ENCODE data around the gene PGC.

PGC gene

DNA sequence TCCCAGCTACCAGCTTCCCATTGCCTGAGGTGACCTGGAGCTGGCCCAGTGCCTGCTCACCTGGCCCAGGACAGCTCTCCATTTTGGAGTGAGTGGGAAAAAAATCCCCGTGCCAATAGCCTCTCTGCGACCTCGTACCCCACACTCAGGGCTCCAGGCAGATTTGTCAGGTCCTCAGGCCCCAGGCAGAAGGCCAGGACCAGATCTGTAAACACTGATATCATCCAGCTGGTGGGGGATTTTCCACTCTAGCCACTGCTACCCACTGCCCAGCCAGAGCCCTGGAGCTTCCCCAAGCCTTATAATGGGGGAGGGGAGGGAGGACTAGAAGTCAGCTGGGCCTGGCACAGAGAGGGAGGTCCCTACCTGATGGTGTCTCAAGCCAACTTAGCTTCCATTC is 1.3 kb upstream of the PGC start:
- DNase-seq, result no peak

DNA sequence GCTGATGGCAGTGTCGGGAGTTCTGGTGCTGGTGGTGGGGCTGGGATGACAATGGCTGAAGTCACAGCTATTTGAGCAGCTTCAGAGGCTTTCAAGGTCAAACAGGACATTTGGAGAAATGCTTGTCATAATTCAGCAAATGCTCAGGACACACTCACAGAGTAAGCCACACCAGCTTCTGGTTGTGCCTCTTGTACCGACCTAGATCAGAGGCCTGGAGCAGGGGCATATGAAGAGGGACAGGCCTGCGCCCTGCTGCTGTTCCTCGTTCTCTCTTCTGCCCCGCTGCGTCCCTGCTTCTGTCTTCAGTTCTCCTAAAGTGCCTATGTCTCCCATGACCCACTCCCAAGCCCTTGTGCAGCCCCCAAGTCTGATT is 893 bp upstream of the PGC start:
- DNase-seq, result no peak

DNA sequence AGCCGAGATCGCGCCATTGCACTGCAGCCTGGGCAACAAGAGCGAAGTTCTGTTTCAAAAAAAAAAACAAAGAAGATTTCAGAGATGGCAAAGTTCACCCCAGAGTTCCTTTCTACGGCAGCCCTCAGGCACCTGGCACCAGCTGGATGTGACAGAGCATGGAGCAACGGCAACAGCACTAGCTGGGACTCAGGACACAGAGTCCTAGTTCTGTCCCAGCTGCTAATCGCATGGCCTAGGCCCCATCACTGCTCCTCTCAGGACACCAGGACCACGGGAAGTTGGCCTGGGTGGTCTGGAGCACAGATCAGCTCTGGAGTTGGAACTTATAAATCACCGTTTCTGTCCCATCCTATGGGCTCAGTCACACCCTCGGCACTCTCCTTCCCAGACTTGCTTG is 1.1 kb downstream of the PGC start:
- no peak for DNase-seq

DNA sequence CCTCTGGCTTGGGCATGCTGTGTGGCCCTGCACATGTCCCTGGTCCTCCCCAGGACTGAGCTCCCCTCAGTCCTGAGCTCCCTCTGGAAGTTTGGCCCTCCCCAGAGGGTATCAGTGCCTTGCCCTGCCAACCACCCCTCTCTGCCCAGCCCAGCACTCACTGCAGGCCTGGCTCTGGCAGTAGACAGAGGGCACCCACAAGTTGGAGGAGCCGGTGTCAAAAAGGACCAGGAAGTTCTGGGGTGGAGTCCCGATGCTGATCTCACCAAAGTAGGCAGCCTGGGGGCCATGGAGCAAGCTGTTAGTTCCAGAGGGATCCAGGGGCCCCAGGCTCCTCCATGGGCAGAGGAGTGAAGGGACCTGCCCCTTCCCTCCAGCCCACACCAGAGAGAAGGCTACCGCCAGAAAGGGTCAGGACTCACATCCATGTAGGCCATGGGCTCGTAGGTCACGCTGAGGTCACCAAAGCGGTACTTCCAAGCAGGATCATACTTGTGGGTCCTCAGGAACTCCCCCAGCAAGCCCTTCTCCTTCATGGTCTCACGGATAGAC is 2.9 kb downstream of the PGC start:
- no peak for DNase-seq

DNA sequence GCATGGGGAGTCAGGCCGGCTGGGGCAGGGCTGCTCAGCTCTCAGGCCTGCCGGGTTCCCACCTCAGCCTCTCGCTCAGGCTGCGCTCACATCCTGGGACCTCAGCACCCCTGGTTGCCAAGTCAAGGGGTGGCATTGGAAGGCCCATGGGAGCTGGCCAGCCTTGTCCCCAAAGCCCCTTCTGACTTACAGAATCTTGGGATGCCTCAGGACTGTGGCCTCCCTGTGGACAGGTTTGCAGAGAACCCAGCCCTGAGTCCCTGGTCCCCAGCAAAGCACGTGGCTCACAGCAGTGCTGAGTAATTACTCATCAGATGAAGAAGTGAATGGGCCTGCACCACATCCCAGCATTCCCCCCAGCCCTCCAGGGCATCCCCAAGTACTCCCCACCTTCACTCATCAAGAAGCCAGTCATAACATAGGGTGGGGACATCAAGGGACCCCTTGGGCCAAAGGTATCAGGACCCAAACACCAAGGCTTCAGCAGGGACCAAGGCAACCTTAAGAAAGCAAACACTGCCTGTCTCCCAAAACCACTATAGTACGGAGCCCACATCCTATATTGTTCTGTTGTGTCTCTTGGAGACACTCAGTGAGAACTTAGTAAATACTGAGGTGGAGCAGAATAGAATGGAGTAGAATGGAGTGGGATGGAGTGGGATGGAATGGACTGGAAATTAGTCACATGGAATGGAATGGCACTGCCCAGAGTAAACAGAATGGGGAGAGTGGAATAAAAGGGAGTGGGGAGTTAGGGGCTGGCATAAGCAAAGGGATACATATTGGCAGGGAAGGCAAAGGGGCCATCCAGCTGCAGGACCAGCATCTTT is 3.6 kb downstream of the PGC start:
- no peak for DNase-seq

DNA sequence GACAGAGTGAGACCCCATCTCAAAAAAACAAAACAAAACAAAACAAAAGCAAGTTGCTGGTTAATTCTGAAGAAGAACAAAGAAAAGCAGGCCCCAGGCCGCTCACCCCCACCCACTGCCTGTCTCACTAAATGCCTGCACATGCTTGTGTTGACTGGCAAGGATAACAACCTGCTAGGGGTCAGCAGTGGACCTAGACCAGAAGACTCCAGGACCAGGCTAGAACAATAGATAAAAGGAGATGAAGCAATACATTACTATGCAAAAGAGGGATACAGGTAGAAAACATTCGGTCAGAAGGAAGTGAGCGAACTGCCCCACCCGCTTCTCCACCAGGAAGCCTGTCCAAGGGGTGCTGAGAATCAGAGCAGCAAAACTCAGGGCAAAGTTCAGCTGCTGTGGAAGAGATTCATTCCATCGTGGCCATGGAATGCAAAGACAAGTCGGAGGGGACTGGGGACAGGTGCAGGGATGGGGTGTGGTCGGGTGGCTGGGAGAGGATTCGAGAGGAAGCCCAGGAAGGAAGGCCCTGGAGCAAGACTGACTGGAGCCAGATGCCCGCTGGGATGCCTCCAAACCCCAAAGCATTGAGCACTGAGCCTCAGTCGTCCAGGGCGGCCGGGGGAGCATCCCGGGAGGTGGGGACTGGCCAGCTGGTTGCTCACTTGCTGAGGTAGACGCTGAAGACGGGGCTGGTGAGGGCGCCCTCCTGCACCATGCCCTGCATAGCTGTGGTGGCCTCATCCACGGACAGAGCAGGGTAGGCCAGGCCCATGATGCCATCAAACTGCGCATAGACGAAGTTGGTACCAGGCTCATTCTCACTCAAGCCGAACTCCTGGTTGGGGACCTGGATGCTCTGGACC is 5.3 kb downstream of the PGC start:
- DNase-seq, result no peak

DNA sequence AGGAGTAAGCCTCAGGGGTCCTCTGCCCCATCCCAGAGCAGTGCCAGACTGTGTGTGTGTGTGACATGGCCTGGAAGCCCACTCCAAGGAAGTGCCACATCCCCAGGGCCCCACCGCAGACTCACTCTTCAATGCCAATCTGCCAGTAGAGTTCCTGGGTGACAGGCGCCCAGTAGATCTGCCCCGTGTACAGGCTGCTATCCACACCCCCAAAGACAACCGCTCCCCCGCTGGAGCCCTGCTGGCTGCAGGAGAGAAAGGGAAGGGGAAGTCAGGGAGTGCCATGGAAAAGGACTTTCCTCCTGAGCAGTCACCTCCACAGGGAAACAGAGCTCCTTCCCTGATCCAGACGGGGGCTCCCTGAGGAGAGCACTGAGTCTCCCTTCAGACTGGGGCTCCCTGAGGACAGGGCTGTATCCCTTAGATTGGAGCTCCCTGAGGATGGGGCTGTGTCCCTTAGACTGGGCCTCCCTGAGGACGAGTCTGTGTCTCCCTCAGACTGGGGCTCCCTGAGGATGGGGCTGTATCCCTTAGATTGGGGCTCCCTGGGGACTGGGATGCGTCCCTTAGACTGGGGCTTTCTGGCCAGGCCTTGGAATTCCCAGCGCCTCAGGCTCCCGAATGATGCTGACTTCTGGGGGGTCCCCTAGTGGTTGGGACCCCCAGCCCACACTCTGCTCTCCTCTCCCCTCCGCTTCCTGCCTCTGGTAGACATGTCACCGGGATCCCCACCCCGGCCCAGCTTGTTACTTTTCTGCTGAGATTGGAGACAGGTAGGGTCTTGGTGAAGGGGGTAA is 6.6 kb downstream of the PGC start:
- no peak for DNase-seq

DNA sequence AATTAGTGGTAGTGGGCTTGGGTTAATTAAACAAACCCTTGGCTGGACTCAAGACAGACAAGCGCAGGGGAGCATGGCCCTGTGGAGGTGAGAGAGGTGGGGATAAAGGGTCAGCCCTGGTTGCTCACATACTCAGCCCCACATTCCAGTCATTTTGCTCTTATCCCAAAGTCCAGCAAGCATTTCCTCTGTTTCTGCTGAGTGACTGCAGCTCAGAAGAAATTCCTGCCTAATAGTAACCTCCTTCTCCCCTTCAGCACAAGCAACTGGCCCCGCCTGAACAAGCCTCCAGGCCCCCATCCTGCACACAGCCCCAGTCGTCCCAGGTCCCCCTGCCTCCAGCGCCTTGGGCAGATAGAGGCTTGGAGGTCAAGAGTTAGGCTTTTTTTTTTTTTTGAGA is 8.2 kb downstream of the PGC start:
- DNase-seq, result no peak

DNA sequence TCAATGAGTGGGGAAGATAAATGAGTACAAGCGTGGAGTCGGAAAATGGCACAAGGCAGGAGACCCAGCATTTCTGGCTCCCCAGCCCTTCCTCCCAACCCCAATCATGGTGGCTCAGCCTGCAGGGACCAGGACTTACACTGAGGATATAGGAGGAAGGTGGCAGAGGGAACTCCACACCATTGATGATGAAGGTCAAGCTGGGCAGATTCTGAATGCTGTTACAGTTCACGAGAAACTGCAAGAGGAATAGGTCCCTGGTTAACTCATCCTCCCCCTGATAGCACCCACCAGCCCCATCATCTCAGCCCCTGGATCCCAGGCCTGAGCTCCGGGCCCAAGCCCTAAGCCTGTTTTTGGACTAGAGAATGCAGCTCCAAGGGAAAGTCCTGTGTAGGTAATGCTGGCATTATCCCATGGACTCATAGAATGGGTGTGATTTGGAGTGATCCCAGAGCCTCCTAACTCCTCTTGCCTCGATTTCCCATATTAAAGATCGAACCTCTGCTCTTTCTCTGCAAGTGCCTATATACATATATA is 9.5 kb downstream of the PGC start:
- no peak for DNase-seq

DNA sequence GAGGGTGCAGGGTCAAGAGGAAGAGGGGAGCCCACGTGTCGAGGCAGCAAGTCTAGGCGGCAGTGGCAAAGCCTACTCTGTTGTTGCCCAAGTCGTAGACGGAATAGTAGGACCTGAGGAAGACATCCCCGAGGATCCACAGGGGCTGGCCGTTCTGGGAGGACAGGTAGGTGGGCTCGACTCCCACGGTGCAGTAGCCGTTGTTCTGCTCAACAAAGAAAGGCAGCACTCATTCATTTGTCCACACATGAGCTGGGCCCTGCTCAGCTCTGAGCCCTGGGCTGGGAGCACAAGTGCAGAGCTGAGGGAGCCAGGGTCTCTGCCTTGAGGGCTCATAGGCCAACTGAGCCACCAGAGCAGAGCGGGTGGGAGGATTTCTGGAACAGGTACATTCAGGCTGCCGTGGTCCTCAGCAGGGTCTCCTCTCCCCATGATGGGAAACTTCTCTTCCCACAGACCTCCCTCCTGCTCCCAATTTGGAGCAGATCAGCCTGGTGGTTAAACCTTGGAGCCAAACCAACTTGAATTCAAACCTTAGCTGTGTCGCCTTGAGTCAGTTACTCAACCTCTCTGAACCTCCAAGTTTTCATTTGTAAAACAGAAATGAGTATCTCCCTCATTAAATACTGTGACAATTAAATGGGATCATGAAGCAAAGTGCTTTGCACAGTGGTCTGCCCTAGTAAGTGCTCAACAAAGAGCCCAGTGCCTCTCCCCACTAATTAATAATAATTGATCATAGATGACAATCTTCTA is 10.2 kb downstream of the PGC start:
- DNase-seq, result no peak

DNA sequence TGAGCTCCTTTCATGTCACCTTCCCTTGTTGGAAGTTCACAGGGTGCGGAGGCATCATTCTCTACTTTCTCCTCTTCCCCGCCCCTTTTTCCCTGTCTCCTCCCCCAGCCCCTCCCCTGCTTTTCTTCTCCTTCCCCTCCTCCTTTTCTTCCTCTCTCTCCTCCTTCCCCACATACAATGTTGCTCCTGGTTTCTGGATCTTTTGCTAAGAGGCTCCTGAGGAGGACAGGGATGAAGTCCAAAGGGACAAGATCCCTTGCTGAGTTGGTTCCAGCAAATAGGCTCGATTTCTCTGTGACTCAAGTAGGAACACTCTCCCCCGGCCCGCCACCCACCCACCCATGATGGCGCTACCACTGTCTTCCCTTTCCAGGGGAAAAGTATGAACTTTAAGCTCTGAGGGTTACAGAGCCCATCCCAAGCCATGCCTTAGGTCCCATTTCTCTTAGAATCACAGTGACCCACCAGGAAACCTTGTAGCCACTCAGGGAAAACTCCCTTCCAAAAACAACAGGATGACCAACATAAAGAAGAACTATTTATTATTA is 10.9 kb downstream of the PGC start:
- no peak for DNase-seq

DNA sequence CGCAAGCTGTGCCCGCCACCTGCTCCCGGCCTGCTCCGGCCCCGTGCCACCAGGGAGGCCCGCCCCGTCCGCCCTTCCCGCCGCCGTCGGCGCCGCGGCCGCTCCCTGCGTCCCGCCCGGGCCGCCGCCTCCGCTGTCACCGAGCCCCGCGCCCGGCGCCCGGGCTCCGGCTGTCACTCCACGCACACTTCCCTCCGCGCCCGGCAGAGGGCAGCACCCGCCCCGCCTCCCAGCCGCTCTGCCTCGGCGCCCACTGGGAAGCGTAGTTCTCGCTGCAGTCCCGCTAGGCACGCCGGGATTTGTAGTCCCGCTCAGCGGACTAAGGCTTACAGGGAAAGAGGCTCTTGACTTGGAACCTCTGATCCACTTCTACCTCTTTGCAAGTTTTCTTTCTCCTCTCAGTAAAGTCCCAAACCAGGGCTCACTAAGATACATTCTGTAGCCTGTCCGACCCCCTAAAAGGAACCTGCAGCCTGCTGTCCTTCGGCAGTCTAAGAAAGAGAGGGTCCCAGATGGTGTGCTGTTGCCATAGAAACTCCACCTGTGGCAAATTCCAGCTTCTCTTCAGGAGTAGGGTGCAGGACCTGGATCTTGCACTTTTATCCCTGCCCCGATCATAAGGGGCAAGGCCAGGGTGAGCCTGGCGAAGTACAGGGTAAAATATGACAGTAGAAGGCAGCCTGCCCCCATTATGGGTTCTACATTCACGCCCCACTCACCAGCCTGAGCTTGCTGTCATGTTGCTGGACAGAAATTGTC is 11.6 kb downstream of the PGC start, which contains the start of gene TFEB:
TSS of gene TFEB (minus strand) at position 182 of the 759 bp plus-strand sequence. CDS start 44,395 bp downstream, outside the sequence.
- DNase-seq, result peak; percentile 61 to 97 (median 89)

DNA sequence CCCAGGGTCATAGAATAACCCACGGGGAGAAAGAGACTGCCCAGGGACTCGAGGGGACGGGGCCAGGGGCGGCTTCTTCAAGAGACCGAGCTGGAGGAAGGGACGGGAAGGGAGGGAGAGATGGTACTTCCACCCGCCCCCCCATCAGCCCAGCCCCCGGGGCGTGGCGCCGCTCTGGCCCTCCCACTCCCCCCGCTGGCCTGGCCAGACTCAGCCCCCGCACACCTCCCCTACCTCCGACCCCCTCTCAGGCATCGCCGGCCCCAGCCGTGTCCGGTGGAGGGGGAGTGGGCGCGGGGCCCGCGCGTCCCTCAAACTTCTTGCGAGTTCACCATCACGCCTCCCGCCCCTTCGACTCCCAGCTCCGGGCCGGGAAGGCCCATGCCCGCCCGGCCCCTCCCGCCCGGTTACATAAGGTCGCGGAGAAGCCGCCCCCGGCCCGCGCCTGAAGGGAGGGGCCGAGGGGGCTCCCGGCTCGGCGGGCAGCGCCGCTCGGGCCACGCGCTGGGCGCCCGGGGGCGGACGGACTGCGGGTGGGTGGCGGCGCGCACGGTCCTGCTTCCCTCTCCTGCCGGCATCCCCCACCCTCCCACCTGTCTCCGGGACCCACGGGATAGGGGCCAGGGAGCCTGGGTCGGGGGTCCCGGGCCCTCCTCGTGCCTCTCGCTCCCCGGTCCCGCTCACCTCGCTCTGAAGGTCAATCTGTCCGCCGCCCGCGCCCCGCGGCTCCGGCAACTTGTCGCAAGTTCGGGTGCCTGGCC is 12.4 kb downstream of the PGC start:
- peak in 55 of 56 donors; percentile 63 to 98 (median 85) for DNase-seq

DNA sequence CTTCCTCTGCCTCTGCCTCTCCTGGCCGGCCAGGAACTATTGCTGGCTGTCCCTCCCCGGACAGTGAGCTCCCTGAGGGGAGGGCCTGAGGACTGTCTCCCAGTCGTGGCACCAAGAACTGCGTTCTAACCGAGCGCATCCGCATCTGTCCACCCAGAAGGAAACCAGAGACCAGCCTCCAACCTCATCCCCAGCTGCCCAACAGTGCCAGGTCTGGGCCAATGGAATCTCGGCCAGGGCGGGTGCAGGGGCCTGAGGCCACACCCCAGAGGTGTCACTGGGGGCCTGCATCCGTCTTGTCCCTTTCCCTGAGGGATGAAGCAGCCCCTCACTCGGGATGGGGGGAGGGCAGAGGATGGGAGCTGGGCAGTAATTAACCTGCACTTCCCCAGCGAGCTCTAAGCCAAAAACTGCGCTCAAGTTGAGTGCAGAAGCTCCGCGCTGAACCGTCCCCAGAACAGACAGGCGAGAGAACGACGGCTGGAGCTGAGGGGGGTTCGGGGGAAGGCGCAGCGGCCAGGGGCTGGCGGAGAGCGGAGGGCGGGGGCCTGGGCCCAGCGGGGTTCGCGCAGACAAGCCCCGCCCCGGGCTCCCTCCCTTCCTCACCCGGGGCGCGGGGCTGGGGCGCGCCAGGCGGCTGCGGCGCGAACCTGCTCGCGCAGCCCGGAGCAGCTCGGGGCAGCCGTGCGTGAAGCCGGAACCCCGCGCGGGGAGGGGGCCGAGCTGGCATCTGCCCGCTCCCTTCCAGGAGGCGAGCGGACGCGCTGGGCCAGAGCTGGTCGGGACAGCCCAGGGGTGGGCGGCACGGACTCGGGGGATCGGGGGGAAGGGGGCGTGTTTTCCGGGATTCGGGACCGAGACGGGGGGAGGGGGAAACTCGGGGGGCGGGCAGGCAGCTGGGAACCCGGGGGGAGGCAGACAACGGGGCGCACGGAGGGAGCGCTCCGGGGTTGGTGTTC is 13.2 kb downstream of the PGC start:
- DNase-seq, result peak in 55 of 56 donors; percentile 53 to 98 (median 87)

DNA sequence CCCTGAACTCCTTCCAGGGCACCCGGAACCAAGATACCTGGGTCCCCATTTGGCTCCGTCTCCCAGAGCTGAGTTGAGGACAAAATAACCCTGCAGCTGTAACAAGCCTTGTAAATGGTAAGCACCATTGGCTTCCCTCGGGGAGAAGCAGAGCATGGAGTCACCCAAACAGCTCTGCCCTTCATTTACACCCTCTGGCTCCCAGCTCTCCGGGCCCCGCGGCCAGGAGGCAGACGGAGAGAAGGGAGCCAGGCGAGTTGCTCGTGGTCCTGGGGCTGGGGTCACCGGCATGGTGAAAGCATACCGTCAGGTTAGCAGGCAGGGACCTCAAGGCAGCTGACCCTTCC is 13.9 kb downstream of the PGC start:
- DNase-seq, result peak in 5 of 56 donors; percentile 53 to 63 (median 59)

DNA sequence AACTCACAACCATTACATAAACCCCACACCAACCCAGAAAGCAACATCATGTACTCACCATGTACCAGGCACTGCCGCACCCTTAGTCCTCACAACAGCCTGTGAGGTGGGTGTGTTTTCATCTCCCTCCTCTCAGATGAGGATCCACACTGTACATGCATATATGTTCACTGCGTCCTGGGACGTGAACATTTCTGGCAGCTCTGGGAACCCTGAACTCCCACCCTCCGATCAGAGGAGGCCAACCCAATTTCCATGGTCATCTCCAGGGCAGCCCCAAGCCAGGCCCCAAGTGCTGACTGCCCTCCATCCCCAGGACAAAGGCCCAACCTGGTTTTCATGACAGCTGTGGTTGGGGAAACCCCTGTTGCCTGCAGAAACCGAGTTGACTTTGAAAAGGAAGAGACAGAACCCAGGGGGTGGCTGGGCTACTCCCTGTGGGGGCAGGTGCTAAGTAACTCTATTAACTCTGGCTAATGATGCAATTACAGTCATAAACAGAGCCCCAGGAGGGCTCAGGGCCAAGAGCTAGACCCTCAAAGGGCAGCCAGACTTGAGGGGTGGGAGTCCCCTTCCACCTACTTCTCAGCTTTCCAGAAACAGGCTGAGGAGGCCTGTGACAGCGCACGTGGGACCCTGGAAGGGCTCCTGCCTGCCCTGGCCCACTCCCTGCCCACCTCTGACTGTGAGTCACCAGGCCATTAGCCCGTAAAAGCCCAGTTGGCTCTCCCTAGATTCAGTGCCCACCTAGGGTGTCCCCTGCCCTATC is 14.4 kb downstream of the PGC start:
- DNase-seq, result peak in 13 of 56 donors; percentile 12 to 57 (median 32)
